Subcutaneous adipose tissue (tissue), 4 donors: ENCODE data around the gene SLC6A7. TPM values are rescaled to one million over a fixed set of nuclear protein-coding genes. Genes with fewer than 3 reads are reported as not detected.

Experiments used
- CTCF ChIP-seq: fragments of 450-650 bp; IDR thresholded peaks from one replicate; pipeline ENCODE4 v1.5.1; 2016; ENCODE audit warnings: low read depth, mild to moderate bottlenecking, control low read depth, antibody characterized with exemption, moderate library complexity
- total RNA-seq, 4 donors: library from RNA; depleted of rRNA; stranded (reverse); fragments of >200 nt; gene quantifications; one replicate each; pipeline ENCODE4 v1.1.0, GENCODE V29; 2016

Gene SLC6A7
- total RNA-seq, 4 donors from 2014 or later, result 0.17 TPM; not detected in 3

- no peak for TF ChIP-seq CTCF
Measured at GRCh38 chr5:150254363-150254762, 64.5 kb downstream of the SLC6A7 start.

DNA sequence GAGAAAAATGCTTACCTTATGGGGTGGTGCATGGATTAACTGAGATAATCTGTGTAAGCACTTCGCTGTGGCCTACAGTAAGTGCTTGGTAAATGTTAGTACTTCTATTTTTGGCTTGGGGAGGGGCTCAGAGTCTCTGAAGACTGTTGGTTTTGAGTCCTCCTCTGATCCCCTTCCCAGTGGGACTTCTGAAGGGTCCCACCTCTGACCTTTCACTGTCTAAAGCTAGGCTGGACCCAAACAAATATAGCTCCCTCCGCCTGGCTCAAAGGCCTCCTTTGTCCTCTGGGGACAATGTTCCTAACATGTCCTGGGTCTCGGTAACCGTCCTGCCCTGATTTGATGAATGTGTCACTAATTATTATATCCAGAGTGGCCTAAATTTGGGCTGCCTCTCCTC lies 64.9 kb downstream of the SLC6A7 start:
- no peak for TF ChIP-seq CTCF

DNA sequence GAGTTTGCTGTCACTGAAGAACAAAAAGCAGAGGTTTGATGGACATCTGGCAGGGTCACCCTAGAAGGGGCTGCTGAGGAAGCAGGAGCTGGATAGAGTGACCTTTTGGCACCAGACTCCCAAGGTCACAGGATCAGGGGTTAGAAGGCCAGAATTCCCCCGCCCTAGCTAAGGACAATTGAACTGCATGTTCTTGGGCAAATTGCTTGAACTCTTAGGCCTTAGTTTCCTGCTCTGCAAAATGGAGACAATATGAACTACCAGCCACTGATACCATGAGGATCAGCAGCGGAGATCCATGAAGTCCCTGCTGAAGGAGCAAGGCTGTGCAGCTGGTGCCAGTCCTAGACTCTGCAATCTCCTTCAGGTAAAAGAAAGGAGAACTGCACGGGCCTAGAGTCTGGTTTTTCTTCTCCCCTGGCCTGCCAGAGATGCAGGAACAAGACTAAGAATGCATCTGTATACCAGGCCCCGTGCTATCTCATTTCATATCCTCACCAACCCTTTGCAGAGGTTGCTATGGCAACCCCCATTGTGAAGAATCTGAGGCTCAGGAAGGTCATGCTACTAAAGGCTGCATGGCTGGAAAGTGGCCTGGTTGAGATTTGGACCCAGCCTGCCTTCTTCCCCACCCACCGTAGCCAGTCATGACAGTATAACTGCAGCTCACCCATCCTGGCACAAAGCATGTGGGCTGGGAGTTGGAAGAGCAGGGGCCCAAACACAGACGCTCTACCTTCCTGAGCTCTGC lies 66.0 kb downstream of the SLC6A7 start:
- no peak for TF ChIP-seq CTCF

GRCh38 chr5:150256410-150257064 lies 66.7 kb downstream of the SLC6A7 start:
- TF ChIP-seq CTCF, result no peak

GRCh38 chr5:150257424-150257823 lies 67.6 kb downstream of the SLC6A7 start:
- TF ChIP-seq CTCF, result no peak

GRCh38 chr5:150258130-150258529 lies 68.3 kb downstream of the SLC6A7 start:
- TF ChIP-seq CTCF, result no peak

Other genes with a start within 250 kb of the SLC6A7 start
- not detected for gene PDE6A, start 245.3 kb upstream of the SLC6A7 start, total RNA-seq
- 10 to 100 TPM; 11.4 to 16.6 (median 12.7) TPM for gene SLC26A2, start 229.3 kb upstream of the SLC6A7 start, total RNA-seq
- gene TIGD6, start 189.4 kb upstream of the SLC6A7 start, total RNA-seq, result 1 to 10 TPM; 2.6 to 5.7 (median 4.0) TPM
- 10 to 100 TPM; 23.6 to 44.6 (median 29.4) TPM for gene HMGXB3, start 189.3 kb upstream of the SLC6A7 start, total RNA-seq
- 100 to 1,000 TPM in 2 of 4 donors, 10 to 100 TPM in 2; 35.2 to 152 (median 79.7) TPM for gene CSF1R, start 103.5 kb upstream of the SLC6A7 start, total RNA-seq
- 100 to 1,000 TPM; 148 to 225 (median 191) TPM for gene PDGFRB, start 34.2 kb upstream of the SLC6A7 start, total RNA-seq
- gene CDX1, start 23.3 kb upstream of the SLC6A7 start, total RNA-seq, result not detected
- gene CAMK2A, start 99.7 kb downstream of the SLC6A7 start, total RNA-seq, result not detected
- 1 to 10 TPM in 1 of 4 donors, under 1 TPM in 3; 0.17 to 1.5 (median 0.43) TPM for gene ARSI, start 112.8 kb downstream of the SLC6A7 start, total RNA-seq
- 10 to 100 TPM; 18.2 to 29.0 (median 19.9) TPM for gene TCOF1, start 167.6 kb downstream of the SLC6A7 start, total RNA-seq
- 1,000 to 10,000 TPM in 1 of 4 donors, 100 to 1,000 TPM in 3; 397 to 1,386 (median 625) TPM for gene CD74, start 222.8 kb downstream of the SLC6A7 start, total RNA-seq